OCI-LY7 (cell line): ENCODE measurements around the gene DDR1. TPM values are rescaled to one million over a fixed set of nuclear protein-coding genes. Genes with fewer than 3 reads are reported as not detected.

ENCODE experiments used
- BruUV-seq: library from RNA; stranded (reverse); fragments of 400-500 nt; replicated peaks from 2 replicates; lab custom pipeline; 2021; lab: Mats Ljungman, UMichigan
- CTCF ChIA-PET: fragments of 300-600 bp; sonication (Branson Sonifier 250); formaldehyde crosslinking; loops from one replicate; lab custom pipeline; 2022; ENCODE audit warnings: antibody characterized with exemption; ENCODE audit not compliant: unreplicated experiment; lab: Charles Lee
- POLR2A ChIA-PET: fragments of 300-600 bp; sonication (Branson Sonifier 250); formaldehyde crosslinking; loops from one replicate; lab custom pipeline; 2022; ENCODE audit warnings: antibody characterized with exemption; lab: Charles Lee
- DNase-seq: peaks from one replicate; pipeline ENCODE4 v3.0.0-alpha.2; 2015; ENCODE audit warnings: low spot score
- H2AFZ ChIP-seq: fragments of 200-600 bp; sonication (generic), shearing (Covaris generic); 2 replicates; pipeline ENCODE4 v1.6.1; 2014; ENCODE audit warnings: mild to moderate bottlenecking, antibody characterized with exemption, low read length, moderate library complexity
- H3K27ac ChIP-seq: fragments of 200-600 bp; sonication (generic); 2 replicates; pipeline ENCODE4 v1.5.1; 2014; ENCODE audit warnings: mixed run types, low read depth, mild to moderate bottlenecking, moderate library complexity, low read length, inconsistent platforms; ENCODE audit not compliant: poor library complexity, severe bottlenecking
- H3K36me3 ChIP-seq: fragments of 200-600 bp; sonication (generic); 2 replicates; pipeline ENCODE4 v1.6.1; 2014; ENCODE audit warnings: mild to moderate bottlenecking, antibody characterized with exemption, low read length, moderate library complexity, mixed read lengths; ENCODE audit not compliant: insufficient read depth
- H3K4me1 ChIP-seq: fragments of 200-600 bp; sonication (generic); 2 replicates; pipeline ENCODE4 v1.5.1; 2014; ENCODE audit warnings: mild to moderate bottlenecking, low read length; ENCODE audit not compliant: insufficient read depth, poor library complexity, severe bottlenecking
- H3K4me2 ChIP-seq: fragments of 200-600 bp; sonication (generic); 2 replicates; pipeline ENCODE4 v1.6.1; 2014; ENCODE audit warnings: mild to moderate bottlenecking, low read length
- H3K4me3 ChIP-seq: fragments of 200-600 bp; sonication (generic); 2 replicates; pipeline ENCODE4 v1.5.1; 2014; ENCODE audit warnings: mild to moderate bottlenecking, low read depth, low read length; ENCODE audit not compliant: poor library complexity, severe bottlenecking
- H3K79me2 ChIP-seq: fragments of 200-600 bp; sonication (generic); 2 replicates; pipeline ENCODE4 v1.6.1; 2016; ENCODE audit warnings: low read depth, mild to moderate bottlenecking, low read length, moderate library complexity, mixed read lengths; ENCODE audit not compliant: insufficient read depth
- H3K9me2 ChIP-seq: fragments of 200-600 bp; sonication (generic); 2 replicates; pipeline ENCODE4 v1.6.1; 2016; ENCODE audit warnings: mild to moderate bottlenecking, low read length, mixed read lengths; ENCODE audit not compliant: insufficient read depth
- H3K9me3 ChIP-seq: fragments of 200-600 bp; sonication (generic); 2 replicates; pipeline ENCODE4 v1.6.1; 2014; ENCODE audit warnings: mild to moderate bottlenecking, mixed run types, low read length, mixed read lengths
- H4K20me1 ChIP-seq: fragments of 200-600 bp; sonication (generic); 2 replicates; pipeline ENCODE4 v1.6.1; 2014; ENCODE audit warnings: mild to moderate bottlenecking, antibody characterized with exemption, low read length, moderate library complexity, mixed read lengths; ENCODE audit not compliant: insufficient read depth
- CTCF ChIP-seq: fragments of 200-600 bp; sonication (generic); conservative IDR thresholded peaks from 2 replicates; pipeline ENCODE4 v1.5.1; 2014; ENCODE audit warnings: mild to moderate bottlenecking, antibody characterized with exemption, low read length, moderate library complexity, mixed read lengths
- EZH2phosphoT487 ChIP-seq: fragments of 200-600 bp; sonication (generic); IDR thresholded peaks from 2 replicates; pipeline ENCODE4 v1.6.1; 2018; ENCODE audit warnings: low read depth, borderline replicate concordance, mild to moderate bottlenecking, mixed run types, antibody characterized with exemption, low read length, moderate library complexity, mixed read lengths
- intact Hi-C: fragments of 100-400 bp; cut with micrococcal nuclease; formaldehyde crosslinking; loops from one replicate; pipeline ENCODE4 v1.10.0; 2022; ENCODE audit not compliant: unreplicated experiment
- total RNA-seq, 2 experiments: library from RNA; depleted of rRNA in 1 of 2; stranded (reverse); fragments of >200 nt in 1 of 2; shearing (Covaris generic) in 1 of 2; gene quantifications; 2 replicates each; pipeline ENCODE4 v1.2.3, GENCODE V29; 2014 to 2022

Gene DDR1
- total RNA-seq, 2 experiments from 2014 or later: 14.0 to 30.3 TPM

DNA sequence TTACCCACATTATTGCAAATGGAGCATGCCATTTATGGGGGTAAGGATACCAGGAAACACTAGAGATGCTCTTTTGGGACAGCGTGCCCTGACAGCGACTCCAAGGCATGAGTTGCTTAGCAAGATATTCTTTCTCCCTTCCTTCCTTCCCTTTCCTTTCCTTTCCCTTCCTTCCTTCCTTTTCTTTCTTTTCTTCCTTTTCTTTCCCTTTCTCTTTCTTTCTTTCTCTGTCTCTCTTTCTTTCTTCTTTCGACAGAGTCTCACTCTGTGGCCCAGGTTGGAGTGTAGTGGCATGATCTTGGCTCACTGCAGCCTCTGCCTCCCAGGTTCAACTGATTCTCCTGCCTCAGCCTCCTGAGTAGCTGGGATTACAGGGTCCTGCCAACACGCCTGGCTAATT lies 59.7 kb downstream of the DDR1 start:
- no peaks in the 10 kb centered on the region for H3K4me1 ChIP-seq
- POLR2A ChIA-PET: no interaction called here
- intact Hi-C loops: no loop called here
- DNase-seq: no peak
- no peaks in the 10 kb centered on the region for H3K9me3 ChIP-seq
- H3K36me3 ChIP-seq: no peaks in the 10 kb centered on the region
- CTCF ChIA-PET: no interaction called here
- TF ChIP-seq EZH2phosphoT487: no peak
- no peak overlapping the region for H3K4me3 ChIP-seq
- H3K9me2 ChIP-seq: no peaks in the 10 kb centered on the region
- no peak overlapping the region for H3K4me2 ChIP-seq
- no peak overlapping the region for H3K27ac ChIP-seq
- no TSS peak for BruUV-seq
- H3K79me2 ChIP-seq: no peaks in the 10 kb centered on the region
- H2AFZ ChIP-seq: no peak overlapping the region
- no peaks in the 10 kb centered on the region for H4K20me1 ChIP-seq

DNA sequence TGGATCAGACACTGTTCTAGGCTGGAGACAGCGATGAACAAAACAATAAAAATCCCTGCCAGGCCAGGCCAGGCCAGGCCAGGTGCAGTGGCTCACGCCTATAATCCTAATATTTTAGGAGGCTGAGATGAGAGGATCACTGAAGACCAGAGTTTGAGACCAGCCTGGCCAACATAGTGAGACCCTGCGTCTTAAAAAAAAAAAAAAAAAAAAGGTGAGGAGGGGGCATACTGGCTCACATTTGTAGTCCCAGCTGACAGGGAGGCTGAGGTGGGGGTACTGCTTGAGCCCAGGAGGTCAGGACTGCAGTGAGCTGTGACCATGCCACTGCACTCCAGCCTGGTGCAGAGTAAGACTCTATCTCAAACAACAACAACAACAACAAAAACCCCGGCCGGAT lies 61.0 kb downstream of the DDR1 start:
- Histone ChIP-seq H4K20me1 (no peaks in the 10 kb centered on the region), H3K4me3 (no peak overlapping the region), H3K4me2 (no peak overlapping the region), H3K4me1 (no peaks in the 10 kb centered on the region), H3K36me3 (no peaks in the 10 kb centered on the region), H2AFZ (no peak overlapping the region), H3K9me2 (no peaks in the 10 kb centered on the region), H3K27ac (no peak overlapping the region), H3K79me2 (no peaks in the 10 kb centered on the region), H3K9me3 (no peaks in the 10 kb centered on the region)
- BruUV-seq: no TSS peak
- no peak for DNase-seq
- POLR2A ChIA-PET: interaction anchor here (0.5 kb wide), 1 partner anchor 121 kb away, joined by 3 read pairs; no protein-coding TSS in a partner anchor
- intact Hi-C loops: no loop called here
- CTCF ChIA-PET: no interaction called here
- TF ChIP-seq CTCF (no peak), EZH2phosphoT487 (no peak)

GRCh38 chr6:30947231-30947630 lies 62.9 kb downstream of the DDR1 start:
- no peak overlapping the region for H3K4me3 ChIP-seq
- H3K27ac ChIP-seq: no peak overlapping the region
- ChIA-PET CTCF (no interaction called here), POLR2A (interaction anchor here (0.5 kb wide), 1 partner anchor 76 kb away, joined by 3 read pairs; no protein-coding TSS in a partner anchor)
- H3K36me3 ChIP-seq: no peaks in the 10 kb centered on the region
- no peak overlapping the region for H3K4me2 ChIP-seq
- no peak for DNase-seq
- H2AFZ ChIP-seq: no peak overlapping the region
- no peaks in the 10 kb centered on the region for H3K79me2 ChIP-seq
- H3K9me3 ChIP-seq: no peaks in the 10 kb centered on the region
- no peaks in the 10 kb centered on the region for H3K9me2 ChIP-seq
- TF ChIP-seq CTCF (no peak), EZH2phosphoT487 (no peak)
- BruUV-seq: no TSS peak
- no peaks in the 10 kb centered on the region for H4K20me1 ChIP-seq
- H3K4me1 ChIP-seq: no peaks in the 10 kb centered on the region
- intact Hi-C loops: no loop called here
